Ramos (cell line): Measurements from ENCODE around the gene VPS26C.
"Not testable (repeated sequence)": the region's sequence is repeated elsewhere in the genome, so short reads cannot be mapped to it uniquely, and the experiment has no call there.

Experiments used
- in situ Hi-C: fragments of 300-500 bp; cut with MboI; formaldehyde crosslinking; loops from one replicate; pipeline ENCODE4 v1.14.3; 2022; ENCODE audit warnings: low sequenced_read_pairs; ENCODE audit not compliant: unreplicated experiment

VPS26C gene

GRCh38 chr21:37232274-37233018 lies 34.7 kb downstream of the VPS26C start:
- in situ Hi-C loops: no loop called here

DNA sequence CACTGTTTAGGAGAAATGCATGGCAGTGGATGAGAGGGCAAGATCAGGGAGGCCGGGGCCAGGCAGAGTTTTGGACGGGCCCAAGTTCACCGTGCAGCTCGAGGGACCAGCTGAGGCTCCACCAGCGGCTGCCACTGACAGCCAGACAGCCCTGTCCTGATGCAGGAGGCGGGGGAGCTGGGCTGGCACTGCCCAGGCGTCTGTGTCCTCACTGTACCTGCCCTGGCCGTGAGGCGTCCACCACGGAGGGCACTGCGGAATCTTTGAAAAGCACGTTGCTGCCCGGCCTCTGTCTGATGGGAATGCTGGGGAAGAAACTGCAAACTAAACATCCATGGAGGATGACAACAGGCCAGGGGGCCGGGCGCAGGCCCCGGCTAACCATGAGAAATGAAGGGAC lies 35.5 kb downstream of the VPS26C start:
- in situ Hi-C loops: no loop called here

- in situ Hi-C loops: no loop called here
Measured at GRCh38 chr21:37231249-37231645, 35.9 kb downstream of the VPS26C start.

GRCh38 chr21:37230632-37231248 lies 36.4 kb downstream of the VPS26C start:
- in situ Hi-C loops: no loop called here

DNA sequence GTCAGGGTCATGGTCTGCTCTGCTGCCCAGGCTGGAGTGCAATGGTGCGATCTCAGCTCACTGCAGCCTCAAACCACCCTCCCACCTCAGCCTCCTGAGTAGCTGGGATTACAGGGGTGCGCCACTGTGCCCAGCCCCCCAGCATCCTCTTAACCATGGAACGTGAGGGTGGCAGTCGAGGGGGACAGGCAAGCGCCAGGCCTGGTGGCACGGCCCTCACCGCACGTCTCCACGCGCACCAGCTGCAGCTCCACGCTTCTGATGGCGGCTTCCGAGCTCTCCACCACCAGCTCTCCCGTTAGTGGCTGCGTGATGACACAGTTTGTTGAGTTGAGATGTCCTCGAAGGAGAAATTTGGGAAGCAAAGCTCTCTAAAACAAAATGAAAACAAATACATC lies 39.1 kb downstream of the VPS26C start:
- in situ Hi-C loops: no loop called here

DNA sequence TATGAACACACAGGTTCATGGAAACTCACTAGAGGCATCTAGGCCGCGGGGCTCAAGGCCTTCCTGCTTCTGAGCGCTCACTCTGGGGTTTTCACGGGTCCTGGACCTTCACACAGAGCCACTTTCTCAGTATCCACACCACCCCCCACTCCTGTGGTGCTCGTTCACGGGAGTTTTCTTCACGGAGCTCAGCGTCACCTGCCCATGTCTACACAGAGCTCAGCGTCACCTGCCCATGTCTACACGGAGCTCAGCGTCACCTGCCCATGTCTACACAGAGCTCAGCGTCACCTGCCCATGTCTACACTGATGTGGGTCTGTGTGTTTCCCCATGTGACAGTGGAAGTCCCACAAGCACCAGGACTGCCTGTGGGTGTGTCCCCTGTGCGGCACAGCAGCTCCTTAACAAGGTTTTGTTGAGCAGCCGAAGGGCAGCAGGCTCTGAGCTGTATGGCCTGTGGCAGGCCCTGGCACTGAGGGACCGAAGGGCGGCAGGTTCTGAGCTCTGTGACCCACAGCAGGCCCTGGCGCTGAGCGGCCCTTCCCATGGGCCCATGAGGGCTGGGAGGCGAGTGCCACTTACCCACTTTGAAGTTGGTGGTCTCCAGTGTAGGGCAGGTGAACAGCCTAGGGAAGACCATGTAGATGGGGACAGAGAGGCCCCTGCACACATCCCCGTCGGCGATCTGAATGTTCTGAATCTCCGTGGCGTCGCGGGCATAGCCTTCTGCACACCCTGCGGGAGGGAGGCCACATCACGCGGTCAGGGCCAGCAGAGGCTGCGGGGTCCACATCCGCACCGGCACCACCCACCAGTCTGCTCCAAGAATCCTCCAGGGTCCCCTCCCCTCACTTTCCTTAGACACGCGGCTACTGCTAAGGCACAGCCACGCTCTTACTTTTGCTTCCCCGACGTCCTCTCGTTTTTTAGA lies 39.8 kb downstream of the VPS26C start:
- in situ Hi-C loops: no loop called here

- in situ Hi-C loops: no loop called here
Measured at GRCh38 chr21:37226041-37226920, 40.9 kb downstream of the VPS26C start.

DNA sequence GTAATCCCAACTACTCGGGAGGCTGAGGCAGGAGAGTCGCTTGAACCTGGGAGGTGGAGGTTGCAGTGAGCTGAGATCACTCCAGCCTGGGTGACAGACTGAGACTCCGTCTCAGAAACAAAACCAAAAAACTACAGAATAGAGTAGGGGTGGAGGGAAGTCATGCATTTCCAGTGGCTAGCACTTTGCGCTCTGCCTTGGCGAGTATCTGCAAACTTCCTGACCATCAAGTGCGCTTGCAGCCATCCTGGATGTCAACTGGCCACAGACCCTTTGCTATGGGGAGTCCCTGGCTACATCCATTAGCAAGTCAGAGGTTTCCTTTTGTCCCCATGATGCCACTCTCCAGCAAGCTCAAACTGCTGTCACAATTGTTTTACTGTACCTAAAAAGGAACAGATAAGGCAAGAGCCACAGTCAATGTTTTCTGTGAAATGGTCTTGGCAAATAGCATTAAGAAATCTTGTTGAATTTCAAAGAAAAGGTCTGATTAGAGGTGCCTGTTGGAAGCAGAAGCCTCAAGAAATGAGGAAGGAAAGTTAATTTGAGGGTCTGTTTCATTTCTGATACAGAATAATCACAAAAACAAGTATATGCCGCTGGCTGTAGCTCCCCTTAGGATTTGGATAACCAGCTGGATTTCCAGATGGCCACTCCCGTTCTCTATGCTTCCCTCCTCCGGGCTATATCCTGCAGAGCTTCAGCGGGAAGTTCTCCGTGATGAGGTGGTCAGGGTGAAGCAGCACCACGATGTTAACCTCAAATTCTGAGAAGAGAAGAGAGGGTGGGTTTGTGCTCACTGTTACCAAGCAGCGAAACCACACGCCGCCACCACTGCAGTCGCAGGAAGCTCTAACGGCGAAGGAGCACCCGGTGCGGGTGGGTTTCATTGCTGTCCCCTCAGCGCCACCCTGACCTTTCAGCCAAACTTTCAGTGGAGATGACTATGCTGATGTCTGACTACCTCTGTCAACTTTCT lies 42.0 kb downstream of the VPS26C start:
- in situ Hi-C loops: no loop called here

- in situ Hi-C loops: no loop called here
Measured at GRCh38 chr21:37223804-37224345, 43.3 kb downstream of the VPS26C start.

DNA sequence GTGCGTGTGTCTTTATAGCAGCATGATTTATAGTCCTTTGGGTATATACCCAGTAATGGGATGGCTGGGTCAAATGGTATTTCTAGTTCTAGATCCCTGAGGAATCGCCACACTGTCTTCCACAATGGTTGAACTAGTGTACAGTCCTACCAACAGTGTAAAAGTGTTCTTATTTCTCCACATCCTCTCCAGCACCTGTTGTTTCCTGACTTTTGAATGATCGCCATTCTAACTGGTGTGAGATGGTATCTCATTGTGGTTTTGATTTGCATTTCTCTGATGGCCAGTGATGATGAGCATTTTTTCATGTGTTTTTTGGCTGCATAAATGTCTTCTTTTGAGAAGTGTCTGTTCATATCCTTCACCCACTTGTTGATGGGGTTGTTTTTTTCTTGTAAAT lies 44.9 kb downstream of the VPS26C start:
- in situ Hi-C loops: not testable (repeated sequence)

- in situ Hi-C loops: no loop called here
Measured at GRCh38 chr21:37220981-37221664, 46.0 kb downstream of the VPS26C start.

DNA sequence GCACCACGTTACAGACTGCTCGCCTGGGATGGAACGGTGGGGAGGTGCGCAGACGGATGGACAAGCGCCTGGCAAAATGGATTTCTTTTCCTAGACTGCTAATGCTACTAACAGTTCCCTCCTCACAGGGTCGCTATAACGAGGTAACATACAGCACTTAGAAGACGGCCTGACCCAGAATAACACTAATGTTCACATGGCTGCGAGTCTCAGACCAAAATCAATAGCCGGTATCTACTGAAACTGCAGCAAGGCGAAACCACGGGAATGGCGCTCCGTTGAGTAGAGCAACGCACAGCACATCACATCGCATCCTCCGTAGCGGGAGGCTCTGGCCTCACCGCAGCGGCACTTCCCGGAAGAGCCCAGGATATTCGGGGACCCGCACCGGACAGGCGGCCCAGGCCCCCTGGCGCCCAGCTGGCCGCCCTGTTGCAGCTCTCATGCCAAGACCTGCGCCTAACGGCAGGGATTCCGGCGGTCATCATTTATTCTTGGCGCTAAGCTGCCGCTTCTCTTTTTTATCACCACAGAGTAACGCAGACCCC lies 46.6 kb downstream of the VPS26C start:
- in situ Hi-C loops: no loop called here

GRCh38 chr21:37219761-37220432 lies 47.2 kb downstream of the VPS26C start:
- in situ Hi-C loops: no loop called here

GRCh38 chr21:37214952-37215351 lies 52.2 kb downstream of the VPS26C start:
- in situ Hi-C loops: no loop called here

GRCh38 chr21:37210799-37211198 lies 56.3 kb downstream of the VPS26C start:
- in situ Hi-C loops: no loop called here

DNA sequence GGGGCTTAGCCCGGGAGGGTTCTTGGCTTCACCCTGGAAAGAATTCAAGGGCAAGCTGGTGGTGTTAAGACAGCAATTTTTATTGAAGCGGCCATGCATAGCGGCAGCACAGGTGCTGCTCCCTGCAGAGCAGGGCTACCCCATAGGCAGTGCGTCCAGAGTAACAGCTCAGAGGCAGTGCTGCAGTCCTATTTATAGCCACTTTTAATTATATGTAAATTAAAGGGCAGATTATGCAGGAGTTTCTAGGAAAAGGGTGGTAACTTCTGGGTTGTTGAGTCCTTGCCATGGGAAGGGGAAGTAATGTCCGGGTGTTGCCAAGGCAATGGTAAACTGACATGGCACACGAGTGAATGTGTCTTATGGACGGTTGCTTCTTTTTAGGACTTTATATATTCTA lies 57.0 kb downstream of the VPS26C start:
- in situ Hi-C loops: no loop called here

- in situ Hi-C loops: no loop called here
Measured at GRCh38 chr21:37208741-37209225, 58.4 kb downstream of the VPS26C start.
